GM12801 (cell line): ENCODE measurements around the gene NEUROD4.

Experiments
- TF ChIP-seq, protein P1 (sequence below): IDR thresholded peaks from one replicate; pipeline ENCODE4 v1.5.1; 2011; ENCODE audit warnings: control low read depth; ENCODE audit not compliant: insufficient read length; ENCODE audit errors: extremely low read depth

The NEUROD4 gene

DNA sequence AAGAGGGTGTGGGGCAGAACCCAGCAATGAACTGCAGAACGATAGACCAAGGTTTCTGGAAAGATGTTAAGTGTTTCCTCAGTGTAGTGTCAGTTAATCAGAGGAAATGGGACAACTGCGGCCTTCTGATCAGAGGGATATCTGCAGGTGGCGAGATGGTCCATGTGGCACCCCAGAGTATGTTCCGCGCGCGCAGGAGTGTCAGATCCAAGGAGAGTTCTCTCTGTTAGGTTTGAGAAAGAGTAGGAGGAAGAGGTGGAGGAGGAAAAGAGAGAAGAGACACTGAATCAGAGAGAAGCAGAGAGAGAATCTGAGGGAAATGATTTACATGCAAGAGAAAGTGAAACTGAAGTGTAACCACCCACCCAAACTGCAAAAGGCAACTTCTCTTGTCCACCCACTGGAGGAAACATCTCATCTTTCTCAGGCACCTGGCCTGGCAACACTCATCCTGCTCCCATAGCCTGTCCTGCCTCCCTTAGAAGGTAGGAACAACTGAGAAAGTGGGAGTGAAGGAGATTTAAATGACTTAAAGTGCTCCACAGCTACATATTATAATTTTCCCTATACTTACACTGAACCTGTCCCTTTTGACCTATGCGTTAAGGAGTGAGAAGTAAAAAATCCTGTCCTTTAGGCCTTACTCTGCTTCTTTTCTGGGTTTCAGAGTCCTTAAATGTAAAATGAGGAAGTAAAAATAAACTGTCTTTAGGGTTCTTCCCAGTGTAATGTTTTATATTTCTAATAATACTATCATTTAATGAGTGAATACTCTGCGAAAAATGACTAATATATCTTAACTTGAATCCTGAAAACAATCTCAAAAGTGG, 28.4 kb upstream of the NEUROD4 start:
- TF ChIP-seq, protein P1, sequence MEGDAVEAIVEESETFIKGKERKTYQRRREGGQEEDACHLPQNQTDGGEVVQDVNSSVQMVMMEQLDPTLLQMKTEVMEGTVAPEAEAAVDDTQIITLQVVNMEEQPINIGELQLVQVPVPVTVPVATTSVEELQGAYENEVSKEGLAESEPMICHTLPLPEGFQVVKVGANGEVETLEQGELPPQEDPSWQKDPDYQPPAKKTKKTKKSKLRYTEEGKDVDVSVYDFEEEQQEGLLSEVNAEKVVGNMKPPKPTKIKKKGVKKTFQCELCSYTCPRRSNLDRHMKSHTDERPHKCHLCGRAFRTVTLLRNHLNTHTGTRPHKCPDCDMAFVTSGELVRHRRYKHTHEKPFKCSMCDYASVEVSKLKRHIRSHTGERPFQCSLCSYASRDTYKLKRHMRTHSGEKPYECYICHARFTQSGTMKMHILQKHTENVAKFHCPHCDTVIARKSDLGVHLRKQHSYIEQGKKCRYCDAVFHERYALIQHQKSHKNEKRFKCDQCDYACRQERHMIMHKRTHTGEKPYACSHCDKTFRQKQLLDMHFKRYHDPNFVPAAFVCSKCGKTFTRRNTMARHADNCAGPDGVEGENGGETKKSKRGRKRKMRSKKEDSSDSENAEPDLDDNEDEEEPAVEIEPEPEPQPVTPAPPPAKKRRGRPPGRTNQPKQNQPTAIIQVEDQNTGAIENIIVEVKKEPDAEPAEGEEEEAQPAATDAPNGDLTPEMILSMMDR, result no peak

DNA sequence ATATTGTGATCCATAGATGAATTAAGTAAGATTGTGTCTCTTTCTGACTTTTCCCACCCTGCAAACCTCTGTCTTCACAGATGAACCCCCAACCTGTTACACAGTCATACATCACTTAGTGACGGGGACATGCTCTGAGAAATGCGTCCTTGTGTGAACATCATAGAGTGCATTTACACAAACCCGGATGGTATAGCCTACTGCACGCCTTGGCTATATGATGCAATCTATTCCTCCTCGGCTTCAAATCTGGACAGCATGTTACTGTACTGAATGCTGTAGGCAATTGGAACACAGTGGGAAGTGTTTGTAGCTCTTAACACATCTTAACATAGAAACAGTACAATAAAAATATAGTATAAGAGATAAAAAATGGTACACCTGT, 27.8 kb upstream of the NEUROD4 start:
- TF ChIP-seq, protein P1, result no peak

DNA sequence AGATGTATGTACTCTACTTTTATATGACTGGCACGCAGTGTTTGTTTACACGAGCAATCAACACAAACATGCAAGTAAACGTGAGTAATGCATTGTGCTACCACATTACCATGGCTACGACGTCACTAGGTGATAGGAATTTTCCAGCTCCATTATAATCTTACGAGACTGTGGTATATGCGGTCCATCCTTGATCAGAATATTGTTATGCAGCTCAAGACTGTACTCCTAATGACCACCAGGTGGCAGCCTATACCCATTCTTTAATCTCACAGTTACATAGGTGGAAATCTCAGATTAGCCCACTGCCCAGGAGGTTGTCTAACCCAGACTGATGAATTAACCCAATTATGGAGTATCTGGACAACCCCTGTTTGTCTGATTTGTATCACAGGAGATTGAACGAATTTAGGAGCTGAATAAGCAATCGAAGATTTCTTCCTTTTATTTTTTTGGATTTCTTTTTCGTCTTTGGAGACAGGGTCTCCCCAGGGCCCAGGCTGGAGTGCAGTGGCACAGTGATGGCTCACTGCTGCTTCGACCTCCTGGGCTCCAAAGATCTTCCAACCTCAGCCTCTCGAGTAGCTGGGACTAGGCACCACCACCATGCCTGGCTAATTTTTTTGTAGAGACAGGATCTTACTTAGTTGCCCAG, 26.5 kb upstream of the NEUROD4 start:
- TF ChIP-seq, protein P1, result no peak

DNA sequence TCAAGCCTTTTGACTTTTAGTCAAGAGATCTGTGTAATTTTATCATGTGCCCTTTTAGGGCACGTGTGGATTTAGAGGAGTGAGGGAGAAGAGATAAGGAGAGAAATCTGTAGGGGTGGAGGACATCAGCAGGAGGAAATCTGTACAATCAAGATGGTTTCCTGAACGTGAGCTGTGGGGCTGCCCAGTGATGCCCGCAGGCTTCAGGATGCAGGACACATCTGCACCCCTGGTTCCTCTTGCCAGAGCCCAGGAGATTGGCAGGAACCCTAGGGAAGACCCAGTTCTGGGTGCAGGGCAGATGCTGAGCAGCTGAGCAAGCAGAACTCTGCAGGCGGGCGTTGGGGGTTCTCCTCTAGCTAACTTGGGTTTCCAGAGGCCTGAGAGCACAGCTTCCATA, 23.6 kb upstream of the NEUROD4 start:
- TF ChIP-seq, protein P1, result no peak

DNA sequence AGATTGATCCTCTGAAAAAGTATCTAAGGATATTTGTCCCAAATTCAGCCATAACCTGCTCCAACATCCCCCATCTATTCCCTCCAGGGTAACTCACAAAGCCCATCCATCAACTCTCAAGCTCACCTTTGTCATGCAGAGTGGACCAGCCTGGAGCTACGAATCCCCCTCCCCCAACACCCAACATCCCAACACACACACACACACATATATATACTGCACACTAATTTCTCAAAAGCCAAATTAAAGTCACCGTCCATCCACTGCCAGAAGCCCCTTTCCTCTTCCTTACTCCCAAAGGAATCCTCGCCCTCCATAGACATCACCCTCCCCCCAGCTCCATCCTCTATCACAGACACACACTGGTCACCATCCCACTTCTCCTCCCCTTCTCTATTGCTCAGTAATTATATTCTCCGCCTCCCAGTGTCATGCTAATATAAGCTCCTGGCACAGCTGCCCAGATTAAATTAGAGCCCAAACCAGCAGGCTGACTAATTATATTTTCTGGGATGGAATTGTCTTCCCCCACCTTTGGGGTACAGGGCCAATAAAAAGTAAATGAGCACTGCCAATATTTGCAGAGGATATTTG, 21.7 kb upstream of the NEUROD4 start:
- TF ChIP-seq, protein P1, result no peak

DNA sequence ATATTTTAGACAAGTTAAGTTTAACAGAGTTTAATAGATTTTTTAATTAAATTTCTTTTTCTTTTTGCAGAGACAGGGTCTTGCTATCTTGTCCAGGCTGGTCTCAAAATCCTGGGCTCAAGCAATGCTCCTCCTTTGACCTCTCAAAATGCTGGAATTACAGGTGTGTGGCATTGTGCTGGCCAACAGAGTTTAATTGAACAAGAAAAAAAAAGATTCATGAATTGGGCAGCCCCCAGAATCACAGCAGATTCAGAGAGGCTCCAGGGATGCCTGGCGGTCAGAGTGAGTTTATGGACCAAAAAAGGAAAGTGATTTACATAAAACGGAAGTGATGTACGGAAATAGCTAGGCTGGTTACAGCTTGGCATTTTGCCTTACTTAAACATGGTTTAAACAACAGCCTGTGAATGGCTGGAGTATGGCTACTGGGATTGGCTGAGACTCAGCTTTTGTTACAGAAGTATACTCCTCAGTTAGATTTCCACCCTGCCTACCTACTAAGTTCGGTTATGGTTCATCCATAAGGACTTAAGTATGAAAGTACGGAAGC, 20.7 kb upstream of the NEUROD4 start:
- TF ChIP-seq, protein P1, result no peak

DNA sequence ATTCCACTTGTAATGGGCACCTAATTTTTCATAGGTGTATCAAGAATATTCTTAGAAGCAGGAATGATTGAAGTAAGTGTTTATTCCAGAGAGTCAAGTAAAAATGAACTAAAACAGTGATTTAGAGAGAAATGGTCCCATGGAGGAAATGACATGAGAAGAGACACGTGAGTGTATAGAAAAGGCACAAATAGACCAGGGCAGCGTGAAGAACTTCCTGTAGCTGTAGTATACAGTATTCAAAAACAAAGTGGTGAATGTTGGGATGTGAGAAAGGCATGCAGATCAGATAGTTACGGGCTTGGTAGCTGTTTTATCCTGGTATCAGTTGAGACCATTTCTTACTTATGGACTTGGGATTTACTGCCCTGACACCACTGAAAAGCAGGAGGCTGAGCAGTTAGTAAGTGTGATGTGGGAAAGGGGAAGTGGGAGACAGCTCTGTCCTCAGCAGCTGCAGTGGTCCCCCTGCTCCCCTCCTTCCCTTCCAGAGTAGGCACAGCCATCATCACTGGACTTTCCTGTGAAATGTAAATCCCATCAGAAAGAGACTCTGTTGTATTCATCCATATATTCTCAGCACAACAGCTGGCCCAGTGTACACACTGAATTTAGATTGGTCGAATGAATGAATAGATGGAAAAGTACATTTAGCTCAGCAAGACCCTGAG, 18.4 kb upstream of the NEUROD4 start:
- TF ChIP-seq, protein P1, result no peak
